ENCODE results near the gene KIF3A.

KIF3A gene

GRCh38 chr5:132770476-132771159 lies 33.3 kb upstream of the KIF3A start:
- no peak for DNase-seq

GRCh38 chr5:132768485-132768868 lies 31.1 kb upstream of the KIF3A start:
- DNase-seq: no peak

- no peak for DNase-seq
Measured at GRCh38 chr5:132767150-132767549, 29.8 kb upstream of the KIF3A start.

GRCh38 chr5:132766806-132767055 lies 29.4 kb upstream of the KIF3A start:
- no peak for DNase-seq

- no peak for DNase-seq
Measured at GRCh38 chr5:132766020-132766805, 28.9 kb upstream of the KIF3A start.

- DNase-seq: no peak
Measured at GRCh38 chr5:132765311-132766019, 28.1 kb upstream of the KIF3A start.

- DNase-seq: no peak
Measured at GRCh38 chr5:132764671-132765238, 27.4 kb upstream of the KIF3A start.

GRCh38 chr5:132764051-132764450 lies 26.7 kb upstream of the KIF3A start:
- no peak for DNase-seq

- DNase-seq: no peak
Measured at GRCh38 chr5:132763181-132764036, 26.1 kb upstream of the KIF3A start.

GRCh38 chr5:132762246-132763000 lies 25.1 kb upstream of the KIF3A start:
- no peak for DNase-seq

- DNase-seq: no peak
Measured at GRCh38 chr5:132761321-132762240, 24.2 kb upstream of the KIF3A start.

- no peak for DNase-seq
Measured at GRCh38 chr5:132760601-132761317, 23.4 kb upstream of the KIF3A start.

GRCh38 chr5:132760049-132760420 lies 22.7 kb upstream of the KIF3A start:
- DNase-seq: no peak

- no peak for DNase-seq
Measured at GRCh38 chr5:132759114-132760048, 22.0 kb upstream of the KIF3A start.

GRCh38 chr5:132758451-132758850 lies 21.1 kb upstream of the KIF3A start:
- DNase-seq: no peak

- no peak for DNase-seq
Measured at GRCh38 chr5:132756542-132756941, 19.2 kb upstream of the KIF3A start.

- no peak for DNase-seq
Measured at GRCh38 chr5:132754947-132755346, 17.6 kb upstream of the KIF3A start.

- no peak for DNase-seq
Measured at GRCh38 chr5:132754111-132754510, 16.8 kb upstream of the KIF3A start.
